K562 (cell line): ENCODE results near the gene B3GALT5. TPM values are rescaled to one million over a fixed set of nuclear protein-coding genes. Genes with fewer than 3 reads are reported as not detected.
"Not testable (repeated sequence)": the region's sequence is repeated elsewhere in the genome, so short reads cannot be mapped to it uniquely, and the experiment has no call there.

Source experiments
- ATAC-seq: fragments of 200-7000 bp; cut with Tn5 transposase; 3 replicates; pipeline ENCODE4 v1.9.1; 2020; ENCODE audit warnings: moderate library complexity
- BruUV-seq: library from RNA; stranded (reverse); fragments of 400-500 nt; replicated peaks from 2 replicates; lab custom pipeline; 2021; lab: Mats Ljungman, UMichigan
- CTCF ChIA-PET: fragments of 300-600 bp; formaldehyde crosslinking; extraction: SDS; loops from one replicate; lab custom pipeline; 2021; ENCODE audit warnings: low intra/inter-chr PET ratio; lab: Yijun Ruan, JAX
- POLR2A ChIA-PET: fragments of 300-600, 350-650 bp; sonication (Branson Sonifier 250); formaldehyde crosslinking; extraction: SDS; loops from one replicate; lab custom pipeline; 2021; ENCODE audit warnings: antibody characterized with exemption, inconsistent platforms; lab: Yijun Ruan, JAX
- DNase-seq, 4 experiments: peaks; one replicate each; pipeline versions ENCODE4 v3.0.0 to v3.0.0-alpha.2; 2011 to 2018; ENCODE audit warnings: low spot score in 3 of 4, mixed read lengths in 3 of 4; ENCODE audit errors: extremely low read depth in 1 of 4
- FAIRE-seq: peaks from 2 replicates; lab custom pipeline; 2011; peaks lifted over from hg19 to GRCh38; lab: Jason Lieb, UNC
- H2AFZ ChIP-seq: 2 replicates; pipeline ENCODE4 v1.6.0; 2011; ENCODE audit warnings: low read depth, low read length, control low read depth, inconsistent platforms
- H3K27ac ChIP-seq: fragments of 200-600 bp; 3 replicates; pipeline ENCODE4 v1.8.0; 2011; ENCODE audit warnings: low read depth, mild to moderate bottlenecking, control low read depth, inconsistent platforms, low read length, moderate library complexity, mixed read lengths; ENCODE audit errors: extremely low read depth
- H3K27me3 ChIP-seq, 2 experiments: fragments of 300-600 bp in 1 of 2; 2 replicates in 1 of 2; 3 replicates in 1 of 2; pipeline versions ENCODE4 v1.6.0 to v1.8.0; 2011; ENCODE audit warnings: inconsistent platforms in 2 of 2, low read length in 2 of 2, mild to moderate bottlenecking in 1 of 2, mixed read lengths in 1 of 2, moderate library complexity in 1 of 2; ENCODE audit not compliant: control insufficient read depth in 2 of 2, insufficient read depth in 2 of 2
- H3K36me3 ChIP-seq: fragments of 300-600 bp; 3 replicates; pipeline ENCODE4 v1.8.0; 2011; ENCODE audit warnings: mild to moderate bottlenecking, low read length, inconsistent platforms; ENCODE audit not compliant: control insufficient read depth, insufficient read depth
- H3K4me1 ChIP-seq, 2 experiments: fragments of 200-600 bp in 1 of 2; replicated peaks in 1 of 2; 2 replicates in 1 of 2; 3 replicates in 1 of 2; pipeline versions ENCODE4 v1.5.1 to v1.8.0; 2011; ENCODE audit warnings: inconsistent platforms in 2 of 2, low read length in 2 of 2, mild to moderate bottlenecking in 1 of 2, mixed read lengths in 1 of 2, moderate library complexity in 1 of 2; ENCODE audit not compliant: control insufficient read depth in 2 of 2, insufficient read depth in 2 of 2
- H3K4me2 ChIP-seq: 2 replicates; pipeline ENCODE4 v1.6.1; 2011; ENCODE audit warnings: low read length, control low read depth, inconsistent platforms, mixed read lengths; ENCODE audit not compliant: insufficient read depth
- H3K4me3 ChIP-seq: fragments of 200-600 bp; sonication (generic), shearing (Covaris generic); 2 replicates; pipeline ENCODE4 v1.5.1; 2016; ENCODE audit warnings: control low read depth, inconsistent platforms
- H3K79me2 ChIP-seq: fragments of 200-600 bp; 3 replicates; pipeline ENCODE4 v1.8.0; 2011; ENCODE audit warnings: low read length, inconsistent platforms; ENCODE audit not compliant: control insufficient read depth, insufficient read depth
- H3K9ac ChIP-seq, 2 experiments: 2 replicates each; pipeline versions ENCODE4 v1.6.0 to v1.6.1; 2011; ENCODE audit warnings: low read depth in 2 of 2, low read length in 2 of 2, control low read depth in 1 of 2, inconsistent platforms in 1 of 2, mild to moderate bottlenecking in 1 of 2, mixed read lengths in 1 of 2; ENCODE audit not compliant: insufficient read depth in 1 of 2
- H3K9me1 ChIP-seq: one replicate; pipeline ENCODE4 v1.6.0; 2011; ENCODE audit warnings: inconsistent platforms, mild to moderate bottlenecking, low read length, moderate library complexity; ENCODE audit not compliant: control insufficient read depth, insufficient read depth
- H3K9me3 ChIP-seq: replicated peaks from 2 replicates; pipeline ENCODE4 v1.5.1; 2011; ENCODE audit warnings: low read depth, low read length, inconsistent platforms; ENCODE audit not compliant: control insufficient read depth, insufficient read depth
- H4K20me1 ChIP-seq: replicated peaks from 2 replicates; pipeline ENCODE4 v1.6.1; 2011; ENCODE audit warnings: low read length, inconsistent platforms, mixed read lengths; ENCODE audit not compliant: control insufficient read depth, insufficient read depth
- CREBBP ChIP-seq: IDR thresholded peaks from one replicate; pipeline ENCODE4 v1.6.1; 2012; ENCODE audit warnings: low read depth, mild to moderate bottlenecking, control low read depth, inconsistent platforms, low read length
- DACH1 ChIP-seq: fragments of 450-650 bp; IDR thresholded peaks from 2 replicates; pipeline ENCODE4 v1.6.1; 2018; ENCODE audit not compliant: partially characterized antibody
- GATAD2B ChIP-seq: fragments of 450-650 bp; IDR thresholded peaks from 2 replicates; pipeline ENCODE4 v1.6.1; 2017; ENCODE audit warnings: mild to moderate bottlenecking, borderline replicate concordance
- HNRNPL ChIP-seq: fragments of 200-400 bp; formaldehyde crosslinking; IDR thresholded peaks from 2 replicates; pipeline ENCODE4 v1.6.1; 2017; ENCODE audit warnings: low read depth, mild to moderate bottlenecking, low read length
- MTA1 ChIP-seq: fragments of 450-650 bp; IDR thresholded peaks from 2 replicates; pipeline ENCODE4 v1.6.1; 2017; ENCODE audit warnings: borderline replicate concordance
- NFXL1 ChIP-seq: fragments of 450-650 bp; formaldehyde crosslinking; IDR thresholded peaks from 2 replicates; pipeline ENCODE4 v1.4.0; 2021; ENCODE audit warnings: mild to moderate bottlenecking
- ZBTB2 ChIP-seq: fragments of 450-650 bp; IDR thresholded peaks from 2 replicates; pipeline ENCODE4 v1.6.1; 2016; ENCODE audit warnings: antibody characterized with exemption
- ZNF668 ChIP-seq: fragments of 250-450 bp; sonication (Bioruptor Pico); IDR thresholded peaks from 2 replicates; pipeline ENCODE4 v1.8.0; 2022; ENCODE audit warnings: mild to moderate bottlenecking, inconsistent platforms
- WGBS: fragments of 100-300 bp; shearing (Covaris generic); methylation state at CpG from one replicate; pipeline ENCODE4 v1.1.6; 2016; ENCODE audit warnings: low coverage, mixed read lengths; ENCODE audit not compliant: insufficient coverage; ENCODE audit errors: missing lambda C conversion rate; 5-methylcytosine and 5-hydroxymethylcytosine counted together
- in situ Hi-C: fragments of 300-500 bp; cut with MboI; formaldehyde crosslinking; loops from 4 replicates; pipeline ENCODE4 v1.15.0; 2018; ENCODE audit warnings: inconsistent platforms, mixed read lengths
- intact Hi-C: fragments of 100-400 bp; cut with micrococcal nuclease; formaldehyde crosslinking; loops from 2 replicates; pipeline ENCODE4 v1.14.2; 2022
- polyA plus RNA-seq, 8 experiments: library from polyadenylated mRNA; depleted of rRNA in 4 of 8; stranded (reverse) in 5 of 8; unstranded in 3 of 8; fragments of >200 nt; fragmentation: Nextera tagmentation in 2 of 8; fragmentation: Illumina TruSeq in 1 of 8; extraction: Ambion mirVana in 2 of 8; extraction: Trizol in 1 of 8; gene quantifications; 2 replicates each; pipeline versions ENCODE4 v1.2.1 to v1.2.3, GENCODE V29; 2011 to 2014; ENCODE audit warnings: inconsistent platforms in 1 of 8, missing spikeins in 1 of 8
- total RNA-seq, 7 experiments: library from RNA; depleted of rRNA in 6 of 7; stranded (reverse); fragments of >200 nt in 6 of 7; fragmentation: Illumina TruSeq in 2 of 7; extraction: Trizol in 2 of 7; gene quantifications; 2 replicates each; pipeline versions ENCODE4 v1.2.1 to v1.2.3, GENCODE V29; 2011 to 2021; ENCODE audit warnings: low replicate concordance in 1 of 7

B3GALT5 gene
- total and polyA plus RNA-seq, 9 of the 15 experiments (the other 6 are each of a cell fraction or from before 2014, with no cell fraction given) = 0.02 TPM; not detected in 8

- FAIRE-seq, H4K20me1 ChIP-seq, H3K9ac ChIP-seq, H3K9me3 ChIP-seq, CTCF ChIA-PET, in situ Hi-C loops, H3K27ac ChIP-seq, H3K4me1 ChIP-seq, intact Hi-C loops, H3K4me3 ChIP-seq, ATAC-seq, H3K79me2 ChIP-seq, DNase-seq: not testable (repeated sequence)
- WGBS = 0% methylated on average over 1 of the region's 1 CpG
- TF ChIP-seq DACH1 = peak; percentile 99
- TF ChIP-seq CREBBP = peak; percentile 52
- TF ChIP-seq ZBTB2 = peak; percentile 86
- TF ChIP-seq MTA1 = peak; percentile 77; the same call in 1 of the 2 replicates
- TF ChIP-seq GATAD2B = peak; percentile 58; the same call in 1 of the 2 replicates
- TF ChIP-seq, all 486 proteins: peak for 5; not testable (repeated sequence) for 481
- H3K27me3 ChIP-seq, H3K4me2 ChIP-seq, H3K9me1 ChIP-seq, BruUV-seq, H3K36me3 ChIP-seq, H2AFZ ChIP-seq, POLR2A ChIA-PET: not testable (repeated sequence)
Measured at GRCh38 chr21:39689860-39690259, 77.1 kb downstream of the B3GALT5 start.

GRCh38 chr21:39690454-39690853 is 77.7 kb downstream of the B3GALT5 start:
- DNase-seq (no peak), ATAC-seq (no peak), FAIRE-seq (no peak)
- H2AFZ ChIP-seq = no peak overlapping the region
- TF ChIP-seq HNRNPL = no peak
- no peak for TF ChIP-seq NFXL1 (CRISPR knock-in tag)
- TF ChIP-seq ZNF668 (CRISPR knock-in tag) = no peak
- H3K9me3 ChIP-seq = no peaks in the 10 kb centered on the region
- no peak overlapping the region for H3K4me2 ChIP-seq
- H3K36me3 ChIP-seq = no peaks in the 10 kb centered on the region
- H3K9ac ChIP-seq = no peak overlapping the region
- intact Hi-C loops (no loop called here), in situ Hi-C loops (no loop called here)
- no peaks in the 10 kb centered on the region for H4K20me1 ChIP-seq
- H3K27ac ChIP-seq = no peak overlapping the region
- no peaks in the 10 kb centered on the region for H3K9me1 ChIP-seq
- WGBS = 3% methylated on average over 4 of the region's 4 CpGs
- no peaks in the 10 kb centered on the region; a peak in 1 of 5 replicates for H3K27me3 ChIP-seq
- no peaks in the 10 kb centered on the region for H3K79me2 ChIP-seq
- no TSS peak for BruUV-seq
- no peaks in the 10 kb centered on the region for H3K4me1 ChIP-seq
- H3K4me3 ChIP-seq = no peak overlapping the region
- POLR2A ChIA-PET = no interaction called here
- CTCF ChIA-PET = no interaction called here
